HepG2 (cell line): Measurements from ENCODE around the gene ZBTB46. TPM values are rescaled to one million over a fixed set of nuclear protein-coding genes. Genes with fewer than 3 reads are reported as not detected.

Experiments
- ATAC-seq: fragments of 200-7000 bp; cut with Tn5 transposase; 3 replicates; pipeline ENCODE4 v1.9.1; 2020; ENCODE audit warnings: mild to moderate bottlenecking, moderate library complexity
- BruUV-seq: library from RNA; stranded (reverse); fragments of 400-500 nt; replicated peaks from 2 replicates; lab custom pipeline; 2021; lab: Mats Ljungman, UMichigan
- CTCF ChIA-PET: fragments of 300-600 bp; formaldehyde crosslinking; extraction: SDS; loops from one replicate; lab custom pipeline; 2021; ENCODE audit warnings: low total read pairs, inconsistent platforms, low intra/inter-chr PET ratio; lab: Yijun Ruan, JAX
- POLR2A ChIA-PET: fragments of 350-600 bp; sonication (Branson Sonifier 250); formaldehyde crosslinking; loops from one replicate; lab custom pipeline; 2020; ENCODE audit warnings: antibody characterized with exemption, inconsistent platforms; lab: Yijun Ruan, JAX
- DNase-seq: peaks from one replicate; pipeline ENCODE4 v3.0.0-alpha.2; 2015; ENCODE audit warnings: low spot score
- FAIRE-seq: peaks from 3 replicates; lab custom pipeline; 2011; peaks lifted over from hg19 to GRCh38; lab: Jason Lieb, UNC
- H2AFZ ChIP-seq: one replicate; pipeline ENCODE4 v1.6.1; 2011; ENCODE audit warnings: low read length, inconsistent platforms
- H3K27ac ChIP-seq: fragments of 300-600 bp; 3 replicates; pipeline ENCODE4 v1.8.0; 2011; ENCODE audit warnings: mixed run types, mild to moderate bottlenecking, mixed read lengths, low read length, inconsistent platforms; ENCODE audit not compliant: insufficient read depth; ENCODE audit errors: extremely low read length
- H3K27me3 ChIP-seq, 2 experiments: fragments of 200-600 bp in 1 of 2; 2 replicates in 1 of 2; 3 replicates in 1 of 2; pipeline versions ENCODE4 v1.6.0 to v1.8.0; 2011; ENCODE audit warnings: low read length in 2 of 2, mild to moderate bottlenecking in 2 of 2, moderate library complexity in 2 of 2, inconsistent platforms in 1 of 2; ENCODE audit not compliant: insufficient read depth in 2 of 2, control insufficient read depth in 1 of 2
- H3K36me3 ChIP-seq, 2 experiments: fragments of 200-600 bp in 1 of 2; replicated peaks in 1 of 2; 2 replicates in 1 of 2; 3 replicates in 1 of 2; pipeline versions ENCODE4 v1.5.1 to v1.8.0; 2011; ENCODE audit warnings: low read length in 2 of 2, inconsistent platforms in 1 of 2; ENCODE audit not compliant: insufficient read depth in 2 of 2, control insufficient read depth in 1 of 2
- H3K4me1 ChIP-seq: 2 replicates; pipeline ENCODE4 v1.5.1; 2012; ENCODE audit warnings: low read length, inconsistent platforms; ENCODE audit not compliant: insufficient read depth
- H3K4me2 ChIP-seq: 2 replicates; pipeline ENCODE4 v1.6.0; 2011; ENCODE audit warnings: low read depth, low read length, inconsistent platforms
- H3K4me3 ChIP-seq, 3 experiments: fragments of 200-600 bp in 1 of 3; sonication (generic), shearing (Covaris generic) in 1 of 3; replicated peaks in 1 of 3; 2 replicates each; pipeline ENCODE4 v1.5.1; 2011 to 2016; ENCODE audit warnings: low read length in 3 of 3, inconsistent platforms in 2 of 3, low read depth in 2 of 3, mild to moderate bottlenecking in 2 of 3, control low read depth in 1 of 3, mixed read lengths in 1 of 3; ENCODE audit not compliant: insufficient read depth in 1 of 3
- H3K79me2 ChIP-seq: one replicate; pipeline ENCODE4 v1.6.1; 2011; ENCODE audit warnings: low read length, inconsistent platforms; ENCODE audit not compliant: insufficient read depth
- H3K9ac ChIP-seq: 2 replicates; pipeline ENCODE4 v1.6.0; 2011; ENCODE audit warnings: mild to moderate bottlenecking, low read depth, low read length, inconsistent platforms; ENCODE audit not compliant: insufficient read depth
- H3K9me3 ChIP-seq: 2 replicates; pipeline ENCODE4 v1.5.1; 2012; ENCODE audit warnings: mild to moderate bottlenecking, low read length
- H4K20me1 ChIP-seq: 2 replicates; pipeline ENCODE4 v1.6.0; 2011; ENCODE audit warnings: inconsistent platforms, mild to moderate bottlenecking, low read length, moderate library complexity; ENCODE audit not compliant: insufficient read depth
- AGO2 ChIP-seq: fragments of 200-400 bp; formaldehyde crosslinking; optimal IDR thresholded peaks from 2 replicates; pipeline ENCODE3; 2017; ENCODE audit warnings: mild to moderate bottlenecking, low read depth, low read length, moderate library complexity
- AKAP8 ChIP-seq: sonication (generic); formaldehyde crosslinking; IDR thresholded peaks from 2 replicates; pipeline ENCODE4 v1.5.1; 2020; ENCODE audit warnings: mild to moderate bottlenecking, missing genetic modification reagents
- ATRX ChIP-seq: sonication (generic); formaldehyde crosslinking; IDR thresholded peaks from 2 replicates; pipeline ENCODE4 v1.4.0; 2020; ENCODE audit warnings: missing genetic modification reagents, borderline replicate concordance
- HMGA1 ChIP-seq: sonication (generic); formaldehyde crosslinking; conservative IDR thresholded peaks from 2 replicates; pipeline ENCODE4 v1.4.0; 2020; ENCODE audit warnings: missing genetic modification reagents
- KDM3A ChIP-seq: IDR thresholded peaks from 2 replicates; pipeline ENCODE4 v1.6.1; 2018; ENCODE audit warnings: low read depth, missing compliant biosample characterization
- NFE2 ChIP-seq: sonication (generic); formaldehyde crosslinking; IDR thresholded peaks from 2 replicates; pipeline ENCODE4 v1.4.0; 2020; ENCODE audit warnings: missing genetic modification reagents
- PCBP1 ChIP-seq: fragments of 200-400 bp; formaldehyde crosslinking; IDR thresholded peaks from 2 replicates; pipeline ENCODE4 v1.6.1; 2017; ENCODE audit warnings: mild to moderate bottlenecking, low read depth, low read length, borderline replicate concordance
- POLR2G ChIP-seq: fragments of 200-400 bp; formaldehyde crosslinking; IDR thresholded peaks from 2 replicates; pipeline ENCODE4 v1.6.1; 2018; ENCODE audit warnings: mild to moderate bottlenecking, low read depth, low read length, moderate library complexity
- RBFOX2 ChIP-seq: fragments of 200-400 bp; formaldehyde crosslinking; IDR thresholded peaks from 2 replicates; pipeline ENCODE4 v1.6.1; 2017; ENCODE audit warnings: low read depth, mild to moderate bottlenecking, low read length
- RXRA ChIP-seq: sonication (generic); formaldehyde crosslinking; IDR thresholded peaks from 2 replicates; pipeline ENCODE4 v1.5.1; 2020; ENCODE audit warnings: missing genetic modification reagents
- TGIF2 ChIP-seq: IDR thresholded peaks from 2 replicates; pipeline ENCODE4 v1.6.1; 2016; ENCODE audit warnings: control low read depth, missing compliant biosample characterization
- ZNF24 ChIP-seq: fragments of 450-650 bp; IDR thresholded peaks from 2 replicates; pipeline ENCODE4 v1.6.1; 2017; ENCODE audit warnings: antibody characterized with exemption, mild to moderate bottlenecking
- ZNF543 ChIP-seq: sonication (generic); formaldehyde crosslinking; IDR thresholded peaks from 2 replicates; pipeline ENCODE4 v1.4.0; 2020; ENCODE audit warnings: mild to moderate bottlenecking, missing genetic modification reagents
- ZNF574 ChIP-seq: sonication (generic); formaldehyde crosslinking; IDR thresholded peaks from 2 replicates; pipeline ENCODE4 v1.4.0; 2020; ENCODE audit warnings: missing genetic modification reagents
- ZNF619 ChIP-seq: sonication (generic); formaldehyde crosslinking; IDR thresholded peaks from 2 replicates; pipeline ENCODE4 v1.4.0; 2020; ENCODE audit warnings: mild to moderate bottlenecking, missing genetic modification reagents
- ZNF740 ChIP-seq: sonication (generic); formaldehyde crosslinking; IDR thresholded peaks from 2 replicates; pipeline ENCODE4 v1.4.0; 2020; ENCODE audit warnings: missing genetic modification reagents
- ZNF768 ChIP-seq: sonication (generic); formaldehyde crosslinking; IDR thresholded peaks from 2 replicates; pipeline ENCODE4 v1.4.0; 2020; ENCODE audit warnings: missing genetic modification reagents
- ZSCAN31 ChIP-seq: sonication (generic); formaldehyde crosslinking; IDR thresholded peaks from 2 replicates; pipeline ENCODE4 v1.5.0; 2020; ENCODE audit warnings: low read depth, mild to moderate bottlenecking, missing genetic modification reagents
- WGBS: methylation state at CpG from one replicate; pipeline ENCODE4 v1.1.6; 2017; ENCODE audit warnings: low lambda C conversion rate; 5-methylcytosine and 5-hydroxymethylcytosine counted together
- in situ Hi-C: cut with HindIII; loops from 2 replicates; pipeline ENCODE4 v1.10.0; 2017; ENCODE audit warnings: low pct_unique_long_range_greater_than_20kb; ENCODE audit not compliant: extremely low pct_ligation_motif_present
- intact Hi-C: fragments of 100-400 bp; cut with micrococcal nuclease; formaldehyde crosslinking; loops from one replicate; pipeline ENCODE4 v1.10.0; 2022; ENCODE audit not compliant: unreplicated experiment
- polyA plus RNA-seq, 8 experiments: library from polyadenylated mRNA; depleted of rRNA in 3 of 8; stranded (reverse) in 7 of 8; unstranded in 1 of 8; fragments of >200 nt; fragmentation: Illumina TruSeq in 4 of 8; extraction: Trizol in 4 of 8; gene quantifications; 2 replicates each; pipeline versions ENCODE4 v1.2.1 to v1.2.3, GENCODE V29; 2011 to 2016; ENCODE audit warnings: low read depth in 4 of 8, missing spikeins in 1 of 8, mixed read lengths in 1 of 8; ENCODE audit not compliant: insufficient read depth in 1 of 8
- total RNA-seq, 5 experiments: library from RNA; depleted of rRNA; stranded (reverse); fragments of >200 nt; fragmentation: Illumina TruSeq; extraction: Trizol; gene quantifications; 2 replicates each; pipeline ENCODE4 v1.2.3, GENCODE V29; 2016; ENCODE audit warnings: low read depth in 1 of 5
- TF ChIP-seq, protein P1 (sequence below): sonication (generic); formaldehyde crosslinking; IDR thresholded peaks from 2 replicates; pipeline ENCODE4 v1.4.0; 2020; ENCODE audit warnings: missing genetic modification reagents

The ZBTB46 gene
- total and polyA plus RNA-seq, 2 of the 13 experiments (the other 11 are each of a cell fraction or from before 2014, with no cell fraction given), result 1.6 to 13.5 TPM

GRCh38 chr20:63701329-63702035 lies 129.6 kb downstream of the ZBTB46 start:
- no peak overlapping the region for H3K9ac ChIP-seq
- peaks cover 17 to 31% of the 10 kb centered on the region in 2 experiments for H3K36me3 ChIP-seq
- peaks cover 11% of the 10 kb centered on the region; the same call in 1 of the 2 replicates for H4K20me1 ChIP-seq
- ATAC-seq (no peak), DNase-seq (no peak), FAIRE-seq (no peak)
- H3K79me2 ChIP-seq, result peaks cover 11% of the 10 kb centered on the region
- CTCF ChIA-PET, result no interaction called here
- no peak overlapping the region for H3K27ac ChIP-seq
- POLR2A ChIA-PET, result interaction anchor here (12.4 kb wide), 1 partner anchor 35 kb away, joined by 190 read pairs; the partner anchor contains the start of genes LIME1 and SLC2A4RG
- BruUV-seq, result no TSS peak
- no peaks in the 10 kb centered on the region for H3K9me3 ChIP-seq
- no peaks in the 10 kb centered on the region for H3K27me3 ChIP-seq
- H3K4me3 ChIP-seq, result no peak overlapping the region
- in situ Hi-C loops, result loop anchor here (10.0 kb wide), 1 partner anchor 83 kb away; no protein-coding TSS in a partner anchor
- H3K4me1 ChIP-seq, result peaks cover 22% of the 10 kb centered on the region
- H3K4me2 ChIP-seq, result no peak overlapping the region
- WGBS, result 94% methylated on average over 6 of the region's 14 CpGs
- no peak overlapping the region for H2AFZ ChIP-seq
- intact Hi-C loops, result no loop called here
- TF ChIP-seq HMGA1 (CRISPR knock-in tag) (no peak), ZNF619 (CRISPR knock-in tag) (no peak), ZNF24 (no peak), AKAP8 (peak; percentile 67; the same call in 1 of the 2 replicates), ZNF768 (CRISPR knock-in tag) (peak; percentile 10; the same call in 1 of the 2 replicates), NFE2 (CRISPR knock-in tag) (no peak), ZNF740 (CRISPR knock-in tag) (peak; percentile 73; the same call in 1 of the 2 replicates), ATRX (CRISPR knock-in tag) (no peak), ZSCAN31 (CRISPR knock-in tag) (no peak), ZNF574 (CRISPR knock-in tag) (0 out of 2 replicates have a peak, but pooled peaks have one; percentile 5), AGO2 (peak; percentile 97), TGIF2 (CRISPR knock-in tag) (no peak), RBFOX2 (peak; percentile 47), RXRA (CRISPR knock-in tag) (0 out of 2 replicates have a peak, but pooled peaks have one; percentile 7), KDM3A (no peak), ZNF543 (no peak), PCBP1 (peak; percentile 89; the same call in 1 of the 2 replicates), POLR2G (peak; percentile 15; the same call in 1 of the 2 replicates)
- TF ChIP-seq, protein P1, sequence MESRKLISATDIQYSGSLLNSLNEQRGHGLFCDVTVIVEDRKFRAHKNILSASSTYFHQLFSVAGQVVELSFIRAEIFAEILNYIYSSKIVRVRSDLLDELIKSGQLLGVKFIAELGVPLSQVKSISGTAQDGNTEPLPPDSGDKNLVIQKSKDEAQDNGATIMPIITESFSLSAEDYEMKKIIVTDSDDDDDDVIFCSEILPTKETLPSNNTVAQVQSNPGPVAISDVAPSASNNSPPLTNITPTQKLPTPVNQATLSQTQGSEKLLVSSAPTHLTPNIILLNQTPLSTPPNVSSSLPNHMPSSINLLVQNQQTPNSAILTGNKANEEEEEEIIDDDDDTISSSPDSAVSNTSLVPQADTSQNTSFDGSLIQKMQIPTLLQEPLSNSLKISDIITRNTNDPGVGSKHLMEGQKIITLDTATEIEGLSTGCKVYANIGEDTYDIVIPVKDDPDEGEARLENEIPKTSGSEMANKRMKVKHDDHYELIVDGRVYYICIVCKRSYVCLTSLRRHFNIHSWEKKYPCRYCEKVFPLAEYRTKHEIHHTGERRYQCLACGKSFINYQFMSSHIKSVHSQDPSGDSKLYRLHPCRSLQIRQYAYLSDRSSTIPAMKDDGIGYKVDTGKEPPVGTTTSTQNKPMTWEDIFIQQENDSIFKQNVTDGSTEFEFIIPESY (CRISPR knock-in tag), result no peak
